ENCODE measurements around the gene NEO1. TPM values are rescaled to one million over a fixed set of nuclear protein-coding genes. Genes with fewer than 3 reads are reported as not detected.

NEO1 gene
- total RNA-seq, 1 donor from 2014 or later: 26.6 TPM

GRCh38 chr15:73335026-73335425, 282.8 kb downstream of the NEO1 start:
- no peak for TF ChIP-seq CTCF (IDR thresholded peaks at IDR 0.05; ENCODE audit: insufficient read depth, low read length, poor library complexity, severe bottlenecking)
- Histone ChIP-seq H3K4me3 (ENCODE audit: low read depth, low read length) (no peak overlapping the region), H3K27me3 (ENCODE audit: control insufficient read depth, insufficient read depth, low read length) (no peaks in the 10 kb centered on the region), H3K36me3 (ENCODE audit: control insufficient read depth, insufficient read depth, low read length) (no peaks in the 10 kb centered on the region)
- no peak for DNase-seq (ENCODE audit: low read depth)

- H3K27me3 ChIP-seq (ENCODE audit: control insufficient read depth, insufficient read depth, low read length): no peaks in the 10 kb centered on the region
- no peak for DNase-seq (ENCODE audit: low read depth)
- no peak for TF ChIP-seq CTCF (IDR thresholded peaks at IDR 0.05; ENCODE audit: insufficient read depth, low read length, poor library complexity, severe bottlenecking)
- H3K36me3 ChIP-seq (ENCODE audit: control insufficient read depth, insufficient read depth, low read length): no peaks in the 10 kb centered on the region
- no peak overlapping the region for H3K4me3 ChIP-seq (ENCODE audit: low read depth, low read length)
Measured at GRCh38 chr15:73335471-73335870, 283.2 kb downstream of the NEO1 start.

- no peak for DNase-seq (ENCODE audit: low read depth)
- TF ChIP-seq CTCF (IDR thresholded peaks at IDR 0.05; ENCODE audit: insufficient read depth, low read length, poor library complexity, severe bottlenecking): no peak
- H3K36me3 ChIP-seq (ENCODE audit: control insufficient read depth, insufficient read depth, low read length): no peaks in the 10 kb centered on the region
- no peaks in the 10 kb centered on the region for H3K27me3 ChIP-seq (ENCODE audit: control insufficient read depth, insufficient read depth, low read length)
- H3K4me3 ChIP-seq (ENCODE audit: low read depth, low read length): no peak overlapping the region
Measured at GRCh38 chr15:73336756-73337155, 284.5 kb downstream of the NEO1 start.

GRCh38 chr15:73337187-73337586, 284.9 kb downstream of the NEO1 start:
- no peak for DNase-seq (ENCODE audit: low read depth)
- Histone ChIP-seq H3K4me3 (ENCODE audit: low read depth, low read length) (no peak overlapping the region), H3K27me3 (ENCODE audit: control insufficient read depth, insufficient read depth, low read length) (no peaks in the 10 kb centered on the region), H3K36me3 (ENCODE audit: control insufficient read depth, insufficient read depth, low read length) (no peaks in the 10 kb centered on the region)
- no peak for TF ChIP-seq CTCF (IDR thresholded peaks at IDR 0.05; ENCODE audit: insufficient read depth, low read length, poor library complexity, severe bottlenecking)

- DNase-seq (ENCODE audit: low read depth): no peak
- no peak for TF ChIP-seq CTCF (IDR thresholded peaks at IDR 0.05; ENCODE audit: insufficient read depth, low read length, poor library complexity, severe bottlenecking)
Measured at GRCh38 chr15:73338058-73338457, 285.8 kb downstream of the NEO1 start.

GRCh38 chr15:73338606-73339374, 286.5 kb downstream of the NEO1 start:
- no peaks in the 10 kb centered on the region for H3K36me3 ChIP-seq (ENCODE audit: control insufficient read depth, insufficient read depth, low read length)
- TF ChIP-seq CTCF (IDR thresholded peaks at IDR 0.05; ENCODE audit: insufficient read depth, low read length, poor library complexity, severe bottlenecking): no peak
- H3K27me3 ChIP-seq (ENCODE audit: control insufficient read depth, insufficient read depth, low read length): no peaks in the 10 kb centered on the region
- no peak for DNase-seq (ENCODE audit: low read depth)
- no peak overlapping the region for H3K4me3 ChIP-seq (ENCODE audit: low read depth, low read length)

More at GRCh38 chr15:73338058-73338457, 285.8 kb downstream of the NEO1 start:
- no peaks in the 10 kb centered on the region for H3K27me3 ChIP-seq (ENCODE audit: control insufficient read depth, insufficient read depth, low read length)
- no peaks in the 10 kb centered on the region for H3K36me3 ChIP-seq (ENCODE audit: control insufficient read depth, insufficient read depth, low read length)
- H3K4me3 ChIP-seq (ENCODE audit: low read depth, low read length): no peak overlapping the region
